ENCODE measurements around the gene NGF. TPM values are rescaled to one million over a fixed set of nuclear protein-coding genes. Genes with fewer than 3 reads are reported as not detected.

The NGF gene
- total RNA-seq, 2 donors from 2014 or later: not detected

DNA sequence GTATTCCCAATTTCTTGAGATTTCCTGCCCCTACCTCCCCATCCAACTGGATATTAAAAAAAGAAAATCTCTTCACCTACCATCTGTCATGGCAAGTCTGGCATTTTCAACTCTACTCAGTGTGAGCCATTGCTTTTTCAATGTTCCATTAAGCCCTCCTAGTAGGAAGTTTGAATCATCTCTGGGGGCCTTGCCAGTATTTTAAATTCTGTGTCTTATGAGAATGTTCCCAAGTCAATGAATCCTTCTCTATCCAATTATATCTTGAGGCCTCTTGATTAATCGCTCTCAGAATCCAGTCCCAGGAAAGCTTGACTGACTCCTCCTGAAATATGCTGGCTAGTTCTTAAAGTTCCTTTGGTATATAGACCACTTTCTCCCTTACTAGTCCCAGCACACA is 91.5 kb downstream of the NGF start:
- H3K4me3 Mint-ChIP-seq: no peak overlapping the region

DNA sequence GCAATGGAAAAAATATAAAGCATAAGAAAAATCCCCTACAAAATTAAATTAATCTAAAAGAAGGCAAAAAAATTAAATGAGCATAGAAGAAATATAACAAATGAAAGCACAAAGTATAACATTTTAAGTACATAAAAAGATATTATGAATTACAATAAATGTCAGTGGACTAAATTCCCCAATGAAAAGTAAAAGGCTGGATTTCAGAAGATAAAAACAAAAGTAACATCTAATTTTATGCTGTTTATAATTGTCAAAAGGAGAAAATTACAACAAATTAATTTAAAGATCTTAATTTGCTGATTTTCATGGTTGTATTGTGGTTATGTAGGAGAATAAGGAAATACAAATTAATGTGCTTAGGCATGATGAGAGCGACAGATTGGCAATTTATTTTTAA is 92.8 kb downstream of the NGF start:
- Mint-ChIP-seq H3K27ac (no peak overlapping the region), H3K4me1 (no peaks in the 10 kb centered on the region), H3K36me3 (ENCODE audit: low read depth) (no peaks in the 10 kb centered on the region), H3K27me3 (peaks cover 22% of the 10 kb centered on the region), H3K4me3 (no peak overlapping the region)
- H3K9me3 ChIP-seq (ENCODE audit: control insufficient read depth, low read length, poor library complexity, severe bottlenecking): no peaks in the 10 kb centered on the region
- ATAC-seq (no peak), DNase-seq (no peak)

More for the DNA sequence above, 91.5 kb downstream of the NGF start:
- no peak for ATAC-seq
- Mint-ChIP-seq H3K36me3 (ENCODE audit: low read depth) (no peaks in the 10 kb centered on the region), H3K27me3 (peaks cover 13% of the 10 kb centered on the region), H3K27ac (no peak overlapping the region), H3K4me1 (no peaks in the 10 kb centered on the region)
- DNase-seq: no peak
- no peaks in the 10 kb centered on the region for H3K9me3 ChIP-seq (ENCODE audit: control insufficient read depth, low read length, poor library complexity, severe bottlenecking)

DNA sequence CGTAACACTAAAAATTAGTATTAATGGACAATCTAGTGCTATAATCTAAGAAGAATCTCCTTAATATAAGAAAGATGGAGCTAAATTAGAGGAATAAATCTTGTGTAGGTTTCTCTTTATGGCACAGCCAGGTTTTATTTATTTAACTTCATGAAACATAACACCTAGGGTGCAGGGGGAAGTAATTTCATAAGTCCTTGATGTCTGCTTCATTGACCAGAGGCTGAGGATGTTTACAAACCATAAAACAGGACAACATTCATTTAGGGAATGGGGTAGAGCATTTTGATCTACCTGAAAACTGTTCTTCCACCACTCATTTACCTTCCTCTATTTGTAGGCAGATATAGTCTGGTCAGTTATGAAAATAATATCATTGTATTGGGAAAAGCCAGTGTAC is 95.5 kb downstream of the NGF start:
- no peaks in the 10 kb centered on the region for H3K4me1 Mint-ChIP-seq
- H3K27ac Mint-ChIP-seq: no peak overlapping the region
- no peaks in the 10 kb centered on the region for H3K9me3 ChIP-seq (ENCODE audit: control insufficient read depth, low read length, poor library complexity, severe bottlenecking)
- no peaks in the 10 kb centered on the region for H3K36me3 Mint-ChIP-seq (ENCODE audit: low read depth)
- no peak for ATAC-seq
- H3K27me3 Mint-ChIP-seq: peaks cover 32% of the 10 kb centered on the region
- DNase-seq: no peak
- H3K4me3 Mint-ChIP-seq: no peak overlapping the region

DNA sequence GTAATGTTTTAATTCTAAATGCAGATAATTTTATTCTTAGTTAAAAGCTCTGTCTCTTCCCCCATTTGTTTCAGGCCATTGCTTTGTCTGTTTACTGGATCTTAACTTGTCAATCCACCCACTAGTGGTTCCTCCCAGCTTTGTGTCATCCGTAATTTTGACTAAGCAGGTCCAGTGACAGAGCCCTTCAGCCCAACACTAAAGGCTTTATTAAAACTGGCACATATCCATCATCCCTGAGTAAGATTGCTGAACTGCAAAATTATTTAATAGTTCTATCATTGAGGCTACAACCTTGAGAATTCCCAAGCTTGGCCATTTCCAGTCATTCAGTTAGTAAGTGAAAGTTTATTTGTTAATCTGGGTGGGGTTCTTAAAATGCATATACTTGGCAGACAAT is 96.7 kb downstream of the NGF start:
- H3K4me1 Mint-ChIP-seq: no peaks in the 10 kb centered on the region

DNA sequence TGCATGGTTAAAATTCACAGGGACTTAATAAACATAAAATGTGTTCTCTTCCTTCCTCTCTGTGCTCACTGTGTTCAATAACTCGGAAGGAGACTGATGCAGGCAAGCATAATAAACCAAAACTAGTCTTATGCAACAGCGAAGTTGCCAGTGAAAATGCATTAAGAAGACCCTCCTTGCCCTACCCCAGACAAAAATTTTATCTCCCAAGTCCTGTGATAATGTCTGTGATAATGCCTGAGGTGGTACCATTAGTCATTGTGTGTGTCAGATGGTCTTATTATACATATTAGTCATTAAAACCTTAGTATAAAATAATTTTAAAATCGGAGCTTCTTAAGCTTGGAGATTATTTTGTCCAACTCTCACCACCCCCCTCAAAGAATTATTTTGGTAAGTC is 97.8 kb downstream of the NGF start:
- peaks cover 38% of the 10 kb centered on the region for H3K27me3 Mint-ChIP-seq
- H3K27ac Mint-ChIP-seq: no peak overlapping the region
- H3K4me3 Mint-ChIP-seq: no peak overlapping the region
- DNase-seq (no peak), ATAC-seq (no peak)
- no peaks in the 10 kb centered on the region for H3K36me3 Mint-ChIP-seq (ENCODE audit: low read depth)
- H3K4me1 Mint-ChIP-seq: no peaks in the 10 kb centered on the region
- no peaks in the 10 kb centered on the region for H3K9me3 ChIP-seq (ENCODE audit: control insufficient read depth, low read length, poor library complexity, severe bottlenecking)

More for the DNA sequence above, 96.7 kb downstream of the NGF start:
- no peak overlapping the region for H3K4me3 Mint-ChIP-seq
- no peak for DNase-seq
- no peak for ATAC-seq
- H3K36me3 Mint-ChIP-seq (ENCODE audit: low read depth): no peaks in the 10 kb centered on the region
- H3K27me3 Mint-ChIP-seq: peaks cover 32% of the 10 kb centered on the region
- H3K27ac Mint-ChIP-seq: no peak overlapping the region
- no peaks in the 10 kb centered on the region for H3K9me3 ChIP-seq (ENCODE audit: control insufficient read depth, low read length, poor library complexity, severe bottlenecking)

DNA sequence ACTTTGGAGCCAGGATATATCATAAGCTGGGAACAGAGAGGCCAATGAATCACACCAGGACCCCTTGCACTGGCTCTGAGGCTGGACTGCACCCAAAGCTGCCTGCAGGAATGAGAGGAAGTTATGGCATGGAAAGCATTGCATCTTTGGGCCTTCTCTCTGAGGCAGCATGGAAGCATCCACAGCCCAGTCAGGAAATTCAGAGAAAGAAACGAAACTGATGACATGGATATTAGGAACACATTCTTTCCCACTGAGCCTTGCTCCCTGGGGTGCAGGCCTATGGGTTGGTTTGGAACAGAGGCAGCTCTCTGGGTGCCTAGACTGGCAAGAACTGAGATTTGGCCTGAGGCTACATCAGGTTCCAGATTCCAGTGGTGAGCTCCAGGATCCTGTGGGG is 98.6 kb downstream of the NGF start:
- no peaks in the 10 kb centered on the region for H3K36me3 Mint-ChIP-seq (ENCODE audit: low read depth)
- no peak for ATAC-seq
- no peak overlapping the region for H3K27ac Mint-ChIP-seq
- peaks cover 38% of the 10 kb centered on the region for H3K27me3 Mint-ChIP-seq
- no peak for DNase-seq
- H3K4me3 Mint-ChIP-seq: no peak overlapping the region
- H3K9me3 ChIP-seq (ENCODE audit: control insufficient read depth, low read length, poor library complexity, severe bottlenecking): no peaks in the 10 kb centered on the region
- no peaks in the 10 kb centered on the region for H3K4me1 Mint-ChIP-seq

DNA sequence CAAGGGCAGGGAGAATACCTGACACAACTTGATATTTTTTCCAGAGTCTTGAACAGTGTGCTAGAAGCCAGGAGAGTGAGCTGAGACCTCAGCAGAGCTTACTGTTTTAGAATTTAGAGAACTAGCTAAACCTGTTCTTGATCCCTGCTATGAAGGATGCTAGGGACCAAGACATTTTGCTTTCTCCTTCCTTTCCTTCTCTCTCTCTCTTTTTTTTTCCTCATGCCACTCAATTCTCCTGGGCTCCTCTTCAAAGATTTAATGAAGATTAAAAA is 99.0 kb downstream of the NGF start:
- H3K27ac Mint-ChIP-seq: no peak overlapping the region
- ATAC-seq: no peak
- no peaks in the 10 kb centered on the region for H3K4me1 Mint-ChIP-seq
- no peak for DNase-seq
- no peaks in the 10 kb centered on the region for H3K9me3 ChIP-seq (ENCODE audit: control insufficient read depth, low read length, poor library complexity, severe bottlenecking)
- H3K4me3 Mint-ChIP-seq: no peak overlapping the region
- peaks cover 38% of the 10 kb centered on the region for H3K27me3 Mint-ChIP-seq
- no peaks in the 10 kb centered on the region for H3K36me3 Mint-ChIP-seq (ENCODE audit: low read depth)

DNA sequence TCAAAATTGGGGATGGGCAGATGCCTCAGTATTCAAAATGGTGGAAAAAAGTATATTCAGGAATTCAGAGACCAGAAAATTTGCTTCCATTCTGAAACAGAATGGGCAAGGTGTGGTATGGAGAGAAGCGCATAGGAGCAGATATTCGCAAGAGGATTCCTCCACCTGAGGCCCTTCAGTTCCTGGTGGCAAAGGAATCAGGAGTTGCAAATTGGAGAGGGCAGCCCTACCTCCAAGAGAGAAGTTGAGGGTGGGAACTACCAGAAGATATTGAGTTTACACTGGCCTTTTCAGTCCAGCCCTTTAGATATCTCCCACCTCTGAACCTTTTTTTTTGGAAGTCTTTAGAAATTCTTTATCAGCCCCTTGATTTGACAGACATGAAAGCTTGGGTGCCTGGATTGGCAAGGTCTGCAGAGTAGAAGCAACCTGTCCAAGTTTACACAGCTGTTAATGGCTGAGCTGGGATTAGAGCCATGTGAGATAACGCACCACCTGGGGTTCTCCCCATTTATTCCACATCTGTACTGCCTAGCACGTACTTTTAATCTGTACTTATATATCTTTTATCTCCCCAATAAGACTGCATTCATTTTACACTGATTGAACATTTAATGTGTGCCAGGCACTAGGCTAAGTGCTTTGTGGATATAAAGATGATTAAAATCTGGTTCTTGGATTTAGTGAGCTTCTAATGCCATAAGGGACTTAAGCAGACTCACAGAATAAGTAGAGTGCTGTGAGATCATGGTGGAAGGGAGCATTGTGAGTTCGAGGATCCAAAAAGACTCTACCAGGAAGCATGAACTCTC is 99.5 kb downstream of the NGF start:
- Mint-ChIP-seq H3K4me1 (no peaks in the 10 kb centered on the region), H3K27ac (no peak overlapping the region), H3K27me3 (peaks cover 38% of the 10 kb centered on the region), H3K4me3 (no peak overlapping the region), H3K36me3 (ENCODE audit: low read depth) (no peaks in the 10 kb centered on the region)
- no peak for DNase-seq
- H3K9me3 ChIP-seq (ENCODE audit: control insufficient read depth, low read length, poor library complexity, severe bottlenecking): no peaks in the 10 kb centered on the region
- no peak for ATAC-seq

DNA sequence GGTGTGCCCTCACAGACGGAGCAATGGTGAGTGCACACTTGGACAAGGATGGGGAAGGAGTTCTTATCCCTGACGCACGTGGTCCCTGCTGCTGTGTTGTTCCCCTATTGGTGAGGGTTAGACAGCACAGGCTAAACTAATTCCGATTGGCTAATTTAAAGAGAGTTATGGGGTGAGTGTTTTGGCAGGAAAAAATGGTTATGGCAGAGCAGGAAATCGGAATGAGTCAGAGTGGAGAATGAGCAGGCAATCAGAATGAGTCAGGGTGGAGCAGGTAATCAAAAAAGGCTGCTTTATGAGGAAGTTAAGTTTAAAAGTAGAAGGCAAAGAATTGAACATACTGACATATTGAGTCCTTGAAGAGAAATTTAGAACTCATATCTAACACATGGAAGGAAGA is 100.5 kb downstream of the NGF start:
- H3K27me3 Mint-ChIP-seq: peaks cover 34% of the 10 kb centered on the region
- H3K36me3 Mint-ChIP-seq (ENCODE audit: low read depth): no peaks in the 10 kb centered on the region
- DNase-seq (no peak), ATAC-seq (no peak)
- H3K4me1 Mint-ChIP-seq: no peaks in the 10 kb centered on the region
- H3K9me3 ChIP-seq (ENCODE audit: control insufficient read depth, low read length, poor library complexity, severe bottlenecking): no peaks in the 10 kb centered on the region
- H3K27ac Mint-ChIP-seq: no peak overlapping the region
- no peak overlapping the region for H3K4me3 Mint-ChIP-seq

DNA sequence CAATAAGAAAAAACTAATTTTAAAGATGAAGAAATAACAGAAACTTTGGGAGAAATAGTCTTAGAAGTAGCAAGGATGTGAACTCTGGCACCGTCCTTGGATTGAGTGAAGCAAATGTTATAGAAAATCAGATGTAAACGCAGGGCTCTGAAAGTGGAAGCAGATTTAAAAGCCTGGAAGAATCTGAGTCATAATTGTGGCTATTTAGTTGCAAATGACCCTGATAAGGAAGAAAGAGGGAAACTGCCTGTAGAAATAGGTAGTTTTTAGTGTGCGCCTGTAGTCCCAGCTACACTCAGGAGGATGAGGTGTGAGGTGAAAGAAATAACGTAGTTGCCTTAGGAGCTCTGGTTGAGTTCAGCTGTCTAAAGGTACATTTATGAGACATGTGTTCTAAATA is 101.0 kb downstream of the NGF start:
- no peaks in the 10 kb centered on the region for H3K4me1 Mint-ChIP-seq
- DNase-seq (no peak), ATAC-seq (no peak)
- H3K9me3 ChIP-seq (ENCODE audit: control insufficient read depth, low read length, poor library complexity, severe bottlenecking): no peaks in the 10 kb centered on the region
- H3K27me3 Mint-ChIP-seq: peaks cover 30% of the 10 kb centered on the region
- no peaks in the 10 kb centered on the region for H3K36me3 Mint-ChIP-seq (ENCODE audit: low read depth)
- H3K27ac Mint-ChIP-seq: no peak overlapping the region
- no peak overlapping the region for H3K4me3 Mint-ChIP-seq

Other genes with a start within 250 kb of the NGF start
- gene TSPAN2, start 248.7 kb downstream of the NGF start, total RNA-seq: 10 to 100 TPM in 1 of 2 donors, 1 to 10 TPM in 1; 9.2 to 14.2 TPM

Data from T-helper 17 cell (primary cell).